HG03066 (cell line): ENCODE data around the gene TAS2R41.
"Not testable (repeated sequence)": the region's sequence is repeated elsewhere in the genome, so short reads cannot be mapped to it uniquely, and the experiment has no call there.

ENCODE experiments used
- ATAC-seq: cut with Tn5 transposase; IDR thresholded peaks from one replicate; pipeline ENCODE4 v1.9.1; 2021; ENCODE audit warnings: low read depth; ENCODE audit not compliant: unreplicated experiment

Gene TAS2R41

GRCh38 chr7:143514995-143515735, 37.5 kb downstream of the TAS2R41 start:
- ATAC-seq, result no peak

DNA sequence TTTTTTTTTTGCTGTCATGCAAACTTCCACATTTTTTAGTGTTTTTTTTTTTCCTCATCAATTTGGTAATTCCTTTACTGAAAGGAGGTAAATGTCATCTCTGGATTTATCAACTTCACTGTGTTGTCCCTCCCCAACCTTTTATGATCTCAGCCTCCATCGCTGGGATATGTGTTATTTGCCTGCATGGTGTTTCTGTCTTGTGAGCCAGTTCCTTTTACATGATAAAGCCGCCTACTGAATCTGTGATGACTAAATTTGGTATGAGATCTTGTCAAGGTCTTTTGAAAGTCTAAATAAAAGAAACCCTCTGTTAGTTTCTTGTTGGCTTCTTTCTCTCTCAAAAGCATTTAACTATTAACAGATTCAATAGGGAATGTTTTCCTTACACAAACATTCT, 39.3 kb downstream of the TAS2R41 start:
- no peak for ATAC-seq

DNA sequence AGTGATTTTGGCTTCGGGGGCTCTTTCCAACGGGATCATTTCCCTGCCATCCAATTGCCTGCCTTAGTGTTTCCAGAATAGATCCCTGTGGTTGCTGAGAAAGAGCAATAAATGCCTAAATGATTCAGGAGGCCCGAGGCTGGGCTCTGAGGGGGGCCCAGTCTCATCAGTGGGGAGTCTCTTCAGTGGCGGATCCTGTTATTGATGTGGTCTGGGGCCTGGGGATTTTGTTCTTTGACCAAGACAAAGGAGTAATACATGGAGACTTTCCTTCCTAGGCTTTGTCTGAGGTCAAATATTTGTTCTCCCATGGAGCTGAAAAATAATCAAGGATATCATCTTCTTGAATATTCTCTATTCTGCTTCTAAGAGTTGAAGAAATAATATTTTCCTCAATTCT, 40.8 kb downstream of the TAS2R41 start:
- ATAC-seq, result no peak

DNA sequence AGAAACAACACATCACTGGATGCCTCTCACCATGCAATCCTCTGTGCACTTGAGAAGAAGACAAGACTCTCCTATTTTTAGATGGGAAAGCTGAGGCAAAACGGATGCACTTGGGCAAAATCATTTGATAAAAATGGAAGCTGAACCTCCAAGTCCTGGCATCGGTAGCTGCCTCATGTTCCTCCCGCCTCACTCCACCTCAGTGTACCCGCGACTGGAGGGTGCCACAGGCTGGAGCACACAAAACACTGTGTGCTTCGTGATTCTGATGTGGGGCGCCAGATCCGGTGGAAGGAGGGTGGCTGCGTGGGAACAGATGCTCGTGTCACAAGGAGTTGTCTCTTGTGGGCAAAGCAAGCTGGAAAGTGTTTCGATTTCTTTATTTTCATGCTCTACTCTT, 41.3 kb downstream of the TAS2R41 start:
- ATAC-seq, result no peak

GRCh38 chr7:143519411-143520131, 41.9 kb downstream of the TAS2R41 start:
- no peak for ATAC-seq

DNA sequence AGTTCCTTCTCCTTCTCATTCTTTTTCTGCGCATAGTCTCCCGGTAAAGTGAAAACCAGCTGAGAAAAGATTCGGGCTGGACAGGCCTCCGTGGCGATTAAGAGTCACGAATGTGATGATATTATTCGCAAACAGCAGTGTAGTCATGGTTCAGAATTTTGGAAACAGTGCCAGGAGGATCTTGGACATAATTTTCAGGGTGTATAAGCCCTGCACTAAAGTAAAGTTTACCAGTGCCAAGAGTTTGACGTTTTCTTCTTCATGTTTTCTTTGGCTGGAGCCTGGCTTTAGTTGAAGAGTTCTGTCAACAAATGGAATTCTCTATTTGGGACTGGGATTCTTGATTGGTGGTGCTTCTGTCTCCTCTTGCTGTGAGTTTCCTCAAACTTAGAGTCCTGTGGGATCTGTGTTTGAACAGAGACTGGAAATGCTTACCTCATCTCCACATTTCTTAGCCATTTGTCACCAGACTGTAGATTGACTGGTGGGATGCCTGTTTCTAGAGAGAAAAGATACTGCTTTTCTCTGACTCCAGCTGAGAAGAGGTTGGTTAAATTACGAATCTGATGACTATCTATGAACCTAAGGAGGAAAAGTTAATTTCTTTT, 44.7 kb downstream of the TAS2R41 start:
- not testable (repeated sequence) for ATAC-seq
